RWPE2 (cell line): Measurements from ENCODE around the gene HELZ.

Experiments
- ATAC-seq: fragments of 200-7000 bp; cut with Tn5 transposase; 3 replicates; pipeline ENCODE4 v1.9.1; 2021; ENCODE audit warnings: low read depth
- DNase-seq: peaks from one replicate; pipeline ENCODE4 v3.0.0-alpha.2; 2020; ENCODE audit warnings: low spot score
- H3K27ac ChIP-seq: fragments of 450-650 bp; 2 replicates; pipeline ENCODE4 v1.5.1; 2017; ENCODE audit warnings: mild to moderate bottlenecking; ENCODE audit not compliant: poor library complexity, severe bottlenecking
- H3K27me3 ChIP-seq: fragments of 250-450 bp; sonication (Bioruptor Pico); 2 replicates; pipeline ENCODE4 v1.5.1; 2021; ENCODE audit warnings: mild to moderate bottlenecking, moderate library complexity; ENCODE audit not compliant: insufficient read depth, poor library complexity, severe bottlenecking
- H3K36me3 ChIP-seq: fragments of 250-450 bp; sonication (Bioruptor Pico); 2 replicates; pipeline ENCODE4 v1.5.1; 2020; ENCODE audit warnings: low read depth, mild to moderate bottlenecking, moderate library complexity
- H3K4me1 ChIP-seq: fragments of 250-450 bp; sonication (Bioruptor Pico); 2 replicates; pipeline ENCODE4 v1.5.1; 2021; ENCODE audit warnings: mild to moderate bottlenecking, moderate library complexity; ENCODE audit not compliant: insufficient read depth, poor library complexity, severe bottlenecking
- H3K4me3 ChIP-seq: fragments of 250-450 bp; sonication (Bioruptor Pico); 2 replicates; pipeline ENCODE4 v1.5.1; 2021; ENCODE audit warnings: mild to moderate bottlenecking, moderate library complexity; ENCODE audit not compliant: severe bottlenecking
- H3K9me3 ChIP-seq: fragments of 250-450 bp; sonication (Bioruptor Pico); 2 replicates; pipeline ENCODE4 v1.5.1; 2021; ENCODE audit warnings: mild to moderate bottlenecking, moderate library complexity; ENCODE audit not compliant: severe bottlenecking
- CTCF ChIP-seq: fragments of 450-650 bp; IDR thresholded peaks from one replicate; pipeline ENCODE4 v1.5.1; 2017; ENCODE audit warnings: mild to moderate bottlenecking, moderate library complexity; ENCODE audit not compliant: poor library complexity, severe bottlenecking

HELZ gene

DNA sequence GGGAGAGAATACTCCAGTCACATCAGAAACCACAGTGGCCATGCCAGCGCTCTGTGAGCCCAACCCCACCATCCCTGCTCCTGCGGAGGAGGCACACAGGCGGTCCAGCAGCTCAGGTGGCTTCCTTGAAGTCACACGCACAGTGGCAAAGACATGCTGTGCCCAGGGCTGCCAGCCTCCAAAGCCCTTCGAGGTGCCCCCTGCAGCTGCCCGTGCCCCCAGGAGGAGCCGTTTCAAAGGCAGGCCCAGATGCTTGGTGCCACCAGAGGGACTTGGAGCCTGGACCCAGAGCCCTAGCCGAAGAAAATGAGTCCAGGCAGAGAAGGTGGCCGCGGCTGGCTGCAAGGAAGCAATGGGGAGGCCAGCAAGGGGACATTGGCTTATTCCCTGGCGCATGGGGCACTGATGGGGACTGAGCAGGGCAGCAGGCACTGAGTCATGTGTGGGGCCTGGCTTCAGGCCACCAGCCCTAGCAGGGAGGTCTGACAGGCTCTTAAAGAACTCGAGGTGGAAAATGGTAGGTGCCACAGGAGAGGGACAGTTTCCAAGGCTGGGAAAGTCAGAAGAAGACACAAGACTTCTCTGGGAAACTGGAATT, 217.9 kb downstream of the HELZ start:
- DNase-seq (no peak), ATAC-seq (0 out of 3 replicates have a peak, but pooled peaks have one; percentile 10)
- Histone ChIP-seq H3K27me3 (no peaks in the 10 kb centered on the region), H3K27ac (no peak overlapping the region), H3K36me3 (no peaks in the 10 kb centered on the region), H3K4me1 (peaks cover 4% of the 10 kb centered on the region), H3K4me3 (no peak overlapping the region), H3K9me3 (no peaks in the 10 kb centered on the region)
- no peak for TF ChIP-seq CTCF

DNA sequence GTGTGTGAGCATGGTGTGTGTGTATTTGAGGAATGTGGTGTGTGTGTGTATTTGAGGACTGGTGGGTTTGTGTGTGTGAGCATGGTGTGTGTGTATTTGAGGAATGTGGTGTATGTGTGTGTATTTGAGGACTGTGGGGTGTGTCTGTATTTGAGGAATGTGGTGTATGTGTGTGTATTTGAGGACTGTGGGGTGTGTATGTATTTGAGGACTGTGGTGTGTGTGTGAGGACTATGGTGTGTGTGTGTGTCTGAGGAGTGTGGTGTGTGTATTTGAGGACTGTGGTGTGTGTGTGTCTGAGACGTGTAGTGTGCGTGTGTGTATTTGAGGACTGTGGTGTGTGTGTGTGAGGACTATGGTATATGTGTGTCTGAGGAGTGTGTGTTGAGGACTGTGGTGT, 218.7 kb downstream of the HELZ start:
- no peak for DNase-seq
- TF ChIP-seq CTCF, result no peak
- H3K4me1 ChIP-seq, result peaks cover 4% of the 10 kb centered on the region
- H3K36me3 ChIP-seq, result no peaks in the 10 kb centered on the region
- no peaks in the 10 kb centered on the region for H3K27me3 ChIP-seq
- H3K4me3 ChIP-seq, result no peak overlapping the region
- no peak overlapping the region for H3K27ac ChIP-seq
- ATAC-seq, result no peak
- no peaks in the 10 kb centered on the region for H3K9me3 ChIP-seq

DNA sequence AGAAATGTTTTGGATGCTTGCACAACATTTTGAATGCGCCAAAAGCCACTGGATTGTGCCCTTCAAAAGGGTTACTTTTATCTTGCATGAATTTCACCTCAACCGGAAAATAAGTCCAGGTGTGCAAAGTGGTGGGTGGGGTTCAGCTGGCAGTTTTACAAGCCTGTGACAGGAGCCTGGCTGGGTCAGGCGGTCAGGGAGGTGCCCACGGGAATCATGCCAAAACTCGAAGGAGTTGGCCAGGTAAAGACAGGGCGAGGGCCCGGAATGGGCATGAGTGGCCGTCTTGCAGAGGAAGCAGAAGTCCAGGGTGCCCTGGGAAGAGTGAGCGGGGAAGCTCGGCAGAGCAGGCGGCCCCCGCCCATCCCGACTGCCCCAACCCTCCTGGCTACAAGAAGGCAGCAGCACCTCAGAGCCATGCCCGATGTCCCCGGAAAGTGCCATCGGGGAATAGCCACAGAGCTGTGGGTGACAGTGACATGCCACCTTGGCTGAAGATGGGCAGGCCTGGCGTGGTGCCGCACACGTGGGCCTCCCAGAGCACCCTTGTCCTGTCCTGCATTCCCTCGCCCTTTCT, 219.7 kb downstream of the HELZ start:
- peak; percentile 55 for ATAC-seq
- peaks cover 4% of the 10 kb centered on the region for H3K4me1 ChIP-seq
- no peak for DNase-seq
- no peaks in the 10 kb centered on the region for H3K36me3 ChIP-seq
- TF ChIP-seq CTCF, result no peak
- H3K9me3 ChIP-seq, result no peaks in the 10 kb centered on the region
- no peak overlapping the region for H3K4me3 ChIP-seq
- no peak overlapping the region for H3K27ac ChIP-seq
- no peaks in the 10 kb centered on the region for H3K27me3 ChIP-seq

- peaks cover 4% of the 10 kb centered on the region for H3K4me1 ChIP-seq
- H3K9me3 ChIP-seq, result no peaks in the 10 kb centered on the region
- ATAC-seq (no peak; the same call in 2 of the 3 replicates), DNase-seq (no peak)
- no peak for TF ChIP-seq CTCF
- H3K27ac ChIP-seq, result no peak overlapping the region
- no peaks in the 10 kb centered on the region for H3K27me3 ChIP-seq
- no peaks in the 10 kb centered on the region for H3K36me3 ChIP-seq
- H3K4me3 ChIP-seq, result no peak overlapping the region
Observed at GRCh38 chr17:67024736-67025135, 220.3 kb downstream of the HELZ start.

DNA sequence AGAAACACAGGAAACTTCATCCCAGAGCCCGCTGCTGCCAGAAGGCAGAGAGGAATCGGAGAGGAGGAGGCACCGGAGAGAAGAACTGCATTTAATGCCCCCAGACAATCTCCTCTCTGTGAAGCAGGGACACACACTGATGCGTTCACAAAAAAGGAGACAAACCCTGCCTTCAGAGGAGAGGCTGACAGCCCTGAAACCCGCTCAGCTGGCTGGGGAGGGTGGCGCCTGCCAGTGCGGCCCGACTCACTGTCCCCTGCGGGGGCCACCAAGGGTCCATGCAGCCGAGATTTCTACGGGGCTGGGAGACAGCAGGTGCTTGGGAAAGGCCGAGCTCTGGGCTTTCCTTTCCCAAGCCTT, 222.6 kb downstream of the HELZ start:
- Histone ChIP-seq H3K27me3 (no peaks in the 10 kb centered on the region), H3K36me3 (no peaks in the 10 kb centered on the region), H3K9me3 (no peaks in the 10 kb centered on the region), H3K4me3 (no peak overlapping the region), H3K4me1 (peaks cover 4% of the 10 kb centered on the region), H3K27ac (no peak overlapping the region)
- TF ChIP-seq CTCF, result no peak
- ATAC-seq (no peak), DNase-seq (no peak)
